Stimulated activated CD4-positive, alpha-beta T cell treated with anti-CD3 and anti-CD28 coated beads, Interleukin-1b, Interleukin-23, amount 100 ng/mL, for 24 hours (primary cell): ENCODE measurements around the gene OVOL2.

Source experiments
- DNase-seq, 4 experiments: peaks; one replicate each; pipeline ENCODE4 v3.0.0-alpha.2; 2020; ENCODE audit warnings: low read depth in 4 of 4, low spot score in 1 of 4

OVOL2 gene

DNA sequence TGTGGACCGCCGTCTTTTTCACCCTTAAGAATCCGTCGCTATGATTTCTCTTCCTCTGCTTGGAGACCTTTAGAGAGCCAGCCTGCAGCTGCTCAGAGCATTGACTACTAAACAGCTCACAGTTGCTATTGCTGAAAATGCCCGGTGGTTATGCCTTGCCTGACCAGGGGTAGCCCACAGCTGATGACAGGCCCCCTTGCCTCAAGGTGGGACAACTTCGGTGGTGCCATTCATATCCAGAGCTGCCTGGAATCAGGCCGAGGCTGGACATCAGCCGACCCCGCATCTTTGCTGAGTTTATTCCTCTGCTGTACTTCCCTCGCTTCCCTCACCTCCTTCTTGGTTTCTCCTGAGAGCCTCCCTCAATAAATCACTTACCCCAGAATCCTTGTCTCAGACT lies 39.6 kb downstream of the OVOL2 start:
- no peak for DNase-seq

DNA sequence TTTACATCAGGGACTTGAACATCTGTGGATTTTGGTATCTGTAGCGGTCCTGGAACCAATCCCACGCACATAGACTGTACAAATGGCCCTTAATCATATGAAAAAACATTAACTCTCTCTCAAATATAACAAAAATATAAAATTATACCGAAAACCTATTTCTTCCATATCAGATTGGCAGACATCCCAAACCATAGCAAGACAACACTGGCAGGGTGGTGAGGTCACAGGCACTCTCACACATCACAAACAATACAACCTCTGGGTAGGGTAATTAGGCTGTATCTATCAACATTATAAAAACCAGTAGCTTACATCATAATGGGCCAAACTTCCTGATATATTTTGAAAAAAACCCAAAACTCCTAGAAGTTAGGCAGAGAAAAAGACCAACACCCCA lies 40.9 kb downstream of the OVOL2 start:
- no peak for DNase-seq

DNA sequence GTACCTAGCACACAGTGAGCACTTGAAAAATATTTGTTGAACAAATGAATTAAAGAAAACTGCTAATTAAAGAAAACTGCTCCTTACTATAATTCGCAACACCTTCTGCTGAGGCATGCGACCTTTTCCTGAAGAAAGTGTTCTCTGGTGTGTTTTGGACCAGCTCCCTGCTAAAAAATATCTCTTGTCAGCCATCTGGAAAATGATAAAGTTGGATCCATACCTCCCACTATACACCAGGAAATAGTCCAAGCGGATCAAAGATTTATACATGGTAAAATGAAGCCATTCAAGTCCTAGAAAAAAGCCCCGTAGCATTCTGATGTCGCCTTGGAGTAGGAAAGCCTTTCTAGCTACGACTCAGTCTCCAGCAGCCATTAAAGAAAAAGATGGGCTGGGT lies 43.3 kb downstream of the OVOL2 start:
- DNase-seq = no peak

DNA sequence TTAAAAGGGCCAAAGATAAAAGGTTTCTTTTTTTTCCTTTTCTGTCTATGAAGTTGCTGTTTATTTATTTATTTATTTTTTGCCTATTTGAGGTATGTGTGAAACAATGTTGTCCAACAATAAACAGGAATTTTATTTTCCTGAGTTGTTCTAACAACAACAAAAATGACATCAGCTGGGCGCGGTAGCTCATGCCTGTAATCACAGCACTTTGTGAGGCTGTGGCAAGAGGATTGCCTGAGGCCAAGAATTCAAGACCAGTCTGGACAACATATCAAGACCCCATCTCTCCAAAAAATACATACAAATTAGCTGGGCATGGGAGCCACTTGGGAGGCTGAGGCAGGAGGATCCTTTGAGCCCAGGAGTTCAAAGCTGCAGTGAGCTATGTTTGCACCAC lies 44.8 kb downstream of the OVOL2 start:
- DNase-seq = no peak

DNA sequence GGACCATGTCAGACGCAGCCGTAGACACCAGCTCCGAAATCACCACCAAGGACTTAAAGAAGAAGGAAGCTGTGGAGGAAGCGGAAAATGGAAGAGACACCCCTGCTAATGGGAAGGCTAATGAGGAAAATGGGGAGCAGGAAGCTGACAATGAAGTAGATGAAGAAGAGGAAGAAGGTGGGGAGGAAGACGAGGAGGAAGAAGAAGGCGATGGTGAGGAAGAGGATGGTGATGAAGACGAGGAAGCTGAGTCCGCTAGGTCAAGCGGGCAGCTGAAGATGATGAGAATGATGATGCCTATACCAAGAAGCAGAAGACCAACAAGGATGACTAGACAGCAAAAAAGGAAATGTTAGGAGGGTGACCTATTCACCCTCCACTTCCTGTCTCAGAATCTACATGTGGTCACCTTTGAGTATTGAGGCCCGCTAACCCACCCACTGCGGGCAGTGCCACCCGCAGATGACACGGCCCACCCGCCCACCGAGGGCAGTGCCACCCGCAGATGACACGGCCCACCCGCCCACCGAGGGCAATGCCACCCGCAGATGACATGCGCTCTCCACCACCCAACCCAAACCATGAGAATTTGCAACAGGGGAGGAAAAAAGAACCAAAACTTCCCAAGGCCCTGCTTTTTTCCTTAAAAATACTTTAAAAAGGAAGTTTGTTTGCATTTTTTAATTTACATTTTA lies 45.6 kb downstream of the OVOL2 start:
- no peak for DNase-seq

DNA sequence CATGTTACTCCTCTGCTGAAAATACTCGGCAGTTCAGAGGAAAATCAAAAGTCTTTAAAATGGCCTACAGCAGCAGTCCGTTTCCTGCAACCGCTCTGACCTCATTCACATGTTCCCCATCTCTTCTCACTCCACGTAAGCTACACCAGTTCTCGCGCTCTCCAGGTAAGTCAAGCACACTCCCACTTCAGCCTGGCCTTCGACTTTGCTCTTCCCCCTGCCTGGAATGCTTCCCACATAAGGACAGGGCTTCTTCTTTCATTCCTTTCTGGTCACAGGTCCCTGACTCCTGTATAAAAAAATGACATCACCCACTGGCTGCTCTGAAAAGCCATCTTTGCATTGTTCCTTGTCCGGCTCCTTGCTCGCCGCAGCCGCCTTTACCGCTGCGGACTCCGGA lies 46.2 kb downstream of the OVOL2 start:
- DNase-seq = no peak

DNA sequence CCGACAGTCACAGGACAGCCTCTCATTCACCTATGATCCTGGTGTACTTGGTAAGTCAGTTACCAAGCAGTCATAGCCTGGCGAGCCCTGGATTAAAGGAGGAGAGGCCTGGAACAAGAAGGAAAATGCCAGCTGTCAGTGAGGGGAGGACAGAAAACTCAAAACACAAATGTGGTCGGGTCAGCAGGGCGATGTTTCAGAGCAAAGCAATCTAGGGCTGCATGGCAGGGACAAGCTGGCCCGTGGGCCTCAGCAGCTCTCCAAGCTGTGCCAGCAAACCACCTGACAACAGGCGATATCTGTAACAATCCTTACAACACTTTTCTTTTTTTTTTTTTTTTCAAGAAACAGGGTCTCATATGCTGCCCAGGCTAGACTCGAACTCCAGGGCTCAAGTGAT lies 48.6 kb downstream of the OVOL2 start:
- no peak for DNase-seq

DNA sequence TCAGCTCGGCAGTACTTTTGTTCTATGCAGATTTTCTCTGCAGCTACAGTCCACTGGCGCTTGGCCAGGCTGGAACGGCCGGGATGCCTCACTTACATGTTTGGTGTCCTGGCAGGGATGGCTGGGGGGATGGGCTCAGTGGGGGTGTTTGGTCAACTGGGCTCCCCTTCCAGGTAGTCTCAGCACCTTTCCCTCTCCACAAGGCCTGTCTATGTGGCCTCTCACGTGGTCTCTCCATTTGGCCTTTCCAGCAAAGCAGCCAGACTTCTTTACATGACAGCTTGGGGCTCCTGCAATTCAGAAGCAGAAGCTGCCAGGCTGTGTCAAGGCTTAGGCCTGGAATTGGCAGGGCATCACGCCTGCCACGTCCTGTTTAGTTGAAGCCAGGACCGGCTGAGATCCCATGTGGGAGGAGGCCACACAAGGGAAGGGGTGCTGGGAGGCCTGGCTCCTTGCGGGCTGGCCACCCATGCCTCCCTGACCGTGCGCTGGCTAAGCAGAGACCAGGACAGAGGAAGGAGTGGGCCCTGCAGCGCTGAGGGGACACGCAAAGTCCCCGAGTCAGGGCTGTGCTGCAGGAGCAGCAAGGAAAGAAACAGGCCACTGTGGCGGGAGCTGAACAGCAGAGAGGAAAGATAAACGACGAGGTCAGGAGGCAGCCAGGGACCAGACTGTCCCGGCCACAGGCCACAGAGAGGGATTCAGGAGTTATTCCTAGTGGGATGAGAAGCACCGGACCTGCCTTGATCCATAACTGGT lies 50.0 kb downstream of the OVOL2 start:
- no peak for DNase-seq

DNA sequence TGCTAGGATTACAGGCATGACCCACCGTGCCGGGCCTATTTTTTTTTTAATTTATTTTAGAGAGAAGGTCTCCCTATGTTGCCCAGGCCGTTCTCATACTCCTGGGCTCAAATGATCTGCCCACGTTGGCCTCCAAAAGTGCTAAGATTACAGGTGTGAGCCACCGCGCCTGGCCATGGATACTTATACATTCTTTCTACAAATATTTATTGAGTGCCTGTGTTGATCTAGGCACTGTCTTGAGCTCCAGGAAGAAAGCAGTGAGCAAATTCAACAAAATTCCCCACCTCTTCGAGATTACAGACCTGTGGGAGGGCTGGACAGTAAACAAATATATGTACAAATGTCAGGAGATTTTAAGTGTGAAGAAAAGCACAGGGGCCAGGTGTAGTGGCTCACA lies 51.0 kb downstream of the OVOL2 start:
- no peak for DNase-seq

DNA sequence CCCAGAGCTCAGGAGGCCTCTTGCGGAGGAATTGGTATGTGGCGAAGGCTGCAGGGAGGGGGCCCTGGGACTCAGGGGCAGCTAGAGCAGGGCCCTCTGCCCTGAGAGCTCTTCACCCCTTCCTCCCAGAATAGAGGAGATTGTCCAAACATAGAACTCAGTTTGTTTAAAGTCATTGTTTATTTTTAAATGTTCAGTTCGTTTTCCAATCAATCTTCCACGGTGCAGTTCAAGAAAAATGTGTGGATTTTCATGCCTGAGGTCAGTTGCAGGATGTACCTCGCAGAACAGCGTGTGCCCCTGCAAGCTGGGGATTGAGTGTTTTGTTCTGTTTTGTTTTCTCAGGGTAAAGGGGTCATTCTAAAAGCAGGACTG lies 51.7 kb downstream of the OVOL2 start:
- no peak for DNase-seq

DNA sequence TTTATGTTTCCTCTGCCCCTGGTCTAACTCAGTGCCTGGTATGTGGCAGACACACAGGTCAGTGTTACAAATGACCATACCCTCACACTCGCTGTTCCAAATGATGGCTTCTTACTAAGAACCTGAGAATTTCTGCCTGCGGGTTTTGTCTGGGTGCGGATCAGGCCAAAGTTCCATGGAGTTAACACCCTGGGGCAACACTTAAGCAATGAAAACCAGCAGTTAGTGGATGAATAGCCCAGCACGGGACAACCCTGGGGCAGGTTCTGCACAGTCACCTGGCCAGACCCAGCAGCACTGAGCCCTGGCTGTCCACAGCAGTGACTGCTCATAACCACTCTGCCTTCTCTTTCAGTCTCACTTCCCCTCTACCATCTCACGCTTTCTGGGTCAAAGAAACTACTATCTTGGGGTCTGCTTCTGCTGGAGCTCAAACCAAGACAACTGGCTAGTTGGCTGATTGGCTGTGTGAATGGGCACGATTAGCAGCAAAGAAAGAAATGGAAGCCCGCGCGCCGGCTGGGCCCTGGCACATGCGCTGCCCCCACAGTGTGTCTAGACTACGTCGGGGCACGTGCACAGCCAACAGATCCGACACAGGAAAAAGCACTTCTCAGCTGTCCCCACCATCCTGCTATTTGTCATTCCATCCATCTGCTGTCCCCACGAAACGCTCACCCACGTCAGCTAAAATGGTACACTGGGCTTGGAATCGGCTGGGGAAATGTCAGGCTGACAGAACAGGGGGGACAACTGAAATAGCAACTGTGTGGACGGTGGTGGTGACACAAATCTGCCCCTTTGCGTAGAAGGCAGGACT lies 52.3 kb downstream of the OVOL2 start:
- DNase-seq = no peak

DNA sequence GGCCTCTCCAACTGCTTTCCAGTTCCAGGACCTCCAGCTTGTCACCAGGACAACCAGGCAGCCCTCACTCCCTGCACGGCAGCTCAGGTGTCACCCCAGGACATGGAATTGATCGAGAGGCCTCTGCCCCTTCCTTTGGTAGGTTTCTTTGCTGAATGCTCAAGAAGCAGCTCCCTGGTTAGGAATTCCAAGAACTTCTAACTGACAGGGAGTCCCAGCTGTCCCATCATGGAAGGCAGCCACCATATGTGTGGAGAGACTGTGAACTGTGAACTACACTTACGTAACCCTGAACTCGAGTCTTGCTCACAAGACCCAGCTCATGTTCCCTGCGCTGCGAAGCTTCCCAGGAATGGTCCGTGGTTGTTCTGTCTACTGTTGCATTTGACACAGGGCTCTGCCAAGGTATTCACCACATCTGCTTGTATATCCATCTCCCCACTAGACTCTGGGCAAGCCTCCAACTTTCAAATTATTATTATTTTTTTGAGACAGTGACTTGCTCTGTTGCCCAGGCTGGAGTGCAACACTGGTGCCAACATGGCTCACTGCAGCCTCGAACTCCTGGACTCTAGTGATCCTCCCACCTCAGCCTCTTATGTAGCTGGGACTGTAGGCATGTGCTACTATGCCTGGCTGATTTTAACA lies 53.2 kb downstream of the OVOL2 start:
- no peak for DNase-seq

DNA sequence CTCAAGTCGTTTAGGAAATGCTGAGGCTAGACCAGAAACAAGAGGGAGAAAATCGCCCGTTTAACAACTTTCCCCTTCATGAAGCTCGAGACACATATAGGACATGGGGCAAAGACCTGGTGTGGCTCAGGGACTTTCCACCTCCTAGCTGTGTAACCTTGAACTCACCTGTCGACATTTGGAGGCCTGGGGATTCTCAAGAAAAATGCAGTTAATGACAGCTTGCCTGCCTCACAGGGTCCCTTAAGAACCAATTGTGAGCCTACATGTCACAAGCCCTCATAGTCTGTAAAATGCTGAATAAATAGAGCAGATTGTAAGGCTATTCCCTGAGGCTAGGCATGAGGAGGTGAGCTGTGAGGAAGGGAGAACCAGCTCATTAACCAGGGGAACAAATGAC lies 53.8 kb downstream of the OVOL2 start:
- DNase-seq = no peak

DNA sequence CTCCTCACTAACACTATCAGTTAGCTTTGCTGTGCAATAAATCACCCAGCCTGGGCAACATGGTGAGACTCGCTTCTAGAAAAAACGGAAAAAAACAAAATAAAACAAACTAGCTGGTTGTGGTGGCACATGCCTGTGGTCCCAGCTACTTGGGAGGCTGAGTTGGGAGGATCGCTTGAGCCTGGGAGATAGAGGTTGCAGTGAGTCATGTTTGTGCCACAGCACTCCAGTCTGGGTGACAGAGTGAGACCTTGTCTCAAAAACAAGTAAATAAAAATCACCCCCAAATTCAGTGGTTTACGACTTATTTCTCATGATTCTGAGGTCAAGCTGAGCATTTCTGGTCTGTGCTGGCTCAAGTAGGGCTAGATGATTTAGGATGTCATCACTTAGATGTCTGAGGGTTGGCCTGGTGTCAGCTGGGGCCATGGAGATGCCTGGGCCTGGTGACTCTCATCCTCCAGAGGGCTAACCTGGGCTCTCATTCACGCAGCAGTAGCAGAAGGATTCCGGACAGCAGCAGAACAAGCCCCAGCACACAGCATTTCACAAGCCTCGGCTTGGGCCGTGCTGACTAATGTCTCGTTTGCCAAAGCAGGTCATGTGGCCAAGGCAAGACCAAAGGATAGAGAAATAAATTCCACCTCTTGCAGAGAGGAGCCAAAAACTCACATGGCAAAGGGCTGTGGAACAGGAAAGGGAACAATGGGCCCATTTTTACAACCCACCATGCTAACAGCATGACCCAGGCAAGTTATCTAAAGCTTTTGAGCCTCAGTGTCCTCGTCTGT lies 56.4 kb downstream of the OVOL2 start:
- DNase-seq = no peak

DNA sequence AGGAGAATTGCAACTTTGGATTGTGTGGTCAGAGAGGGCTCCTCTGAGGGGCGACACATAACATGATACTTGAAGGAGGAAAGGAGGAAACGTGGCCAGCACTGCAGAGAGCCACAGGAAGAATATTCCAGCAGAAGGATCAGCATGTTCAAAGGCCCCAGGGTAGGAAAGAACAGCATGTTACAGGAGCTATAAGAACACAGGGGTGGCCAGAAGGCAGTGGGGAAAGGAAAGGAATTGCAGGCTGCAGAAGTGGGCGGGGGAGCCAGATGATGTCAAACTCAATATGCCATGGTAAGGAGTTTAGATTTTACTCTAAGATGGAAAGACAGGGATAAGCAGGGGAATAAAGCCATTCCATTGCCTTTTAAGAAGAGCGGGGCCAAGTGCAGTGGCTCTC lies 58.1 kb downstream of the OVOL2 start:
- no peak for DNase-seq

DNA sequence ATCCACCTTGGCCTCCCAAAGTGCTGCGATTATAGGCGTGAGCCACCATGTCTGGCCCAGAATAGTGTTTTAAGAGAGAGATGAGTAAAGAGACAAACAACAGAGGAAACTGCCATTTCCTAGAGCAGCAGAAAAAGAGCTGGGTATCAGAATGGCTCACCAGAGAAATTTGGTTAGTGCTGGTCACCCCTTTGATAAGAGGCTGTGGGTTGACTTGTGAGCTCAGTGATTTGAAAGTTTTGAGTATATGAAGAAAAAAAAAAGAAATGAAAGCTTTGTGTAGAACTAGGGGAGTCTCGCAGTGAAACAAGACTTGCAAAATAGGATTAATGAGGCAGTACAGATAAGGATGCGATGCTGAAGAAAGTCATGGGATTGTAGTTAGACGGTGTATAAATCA lies 59.3 kb downstream of the OVOL2 start:
- no peak for DNase-seq

DNA sequence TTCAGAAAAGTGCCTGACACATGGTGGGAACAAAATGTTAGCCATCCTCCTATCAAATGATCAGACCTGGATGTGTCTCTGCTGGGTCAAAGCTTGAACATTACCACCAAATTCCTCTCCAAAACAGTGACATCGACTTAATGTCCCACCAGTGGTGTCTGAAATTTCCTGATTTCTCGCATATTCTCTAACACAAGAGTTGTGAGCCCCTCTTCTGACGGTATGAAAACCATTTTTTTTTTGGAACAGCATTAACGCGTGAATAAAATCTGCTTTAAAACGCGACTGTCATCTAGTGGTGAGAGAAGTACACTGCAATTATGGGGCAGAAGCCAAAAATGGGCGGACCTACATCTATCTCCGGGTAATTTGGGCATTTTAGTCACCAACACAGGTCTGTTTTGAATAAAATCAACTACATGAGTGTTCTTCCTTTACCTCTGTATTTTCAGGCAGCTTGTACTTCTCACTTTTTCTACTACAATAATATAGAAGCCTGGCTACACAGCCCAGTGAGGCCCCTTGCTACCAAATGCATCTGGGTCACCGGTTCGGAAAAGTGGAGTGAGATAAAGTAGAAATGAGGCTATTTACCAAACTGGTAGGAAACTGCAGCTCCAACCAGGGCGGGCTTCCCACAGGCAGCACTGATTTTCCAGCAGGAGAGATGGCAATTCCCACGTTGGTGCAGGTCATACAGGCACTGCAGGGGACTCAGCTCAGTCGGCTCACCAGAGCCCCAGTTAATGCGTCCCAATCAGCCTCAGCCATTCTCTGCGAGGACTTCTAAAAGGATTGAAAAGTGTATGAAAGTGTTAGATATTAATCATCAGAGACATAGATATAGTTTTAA lies 61.5 kb downstream of the OVOL2 start:
- DNase-seq = peak in 1 of 4 experiments; percentile 9

DNA sequence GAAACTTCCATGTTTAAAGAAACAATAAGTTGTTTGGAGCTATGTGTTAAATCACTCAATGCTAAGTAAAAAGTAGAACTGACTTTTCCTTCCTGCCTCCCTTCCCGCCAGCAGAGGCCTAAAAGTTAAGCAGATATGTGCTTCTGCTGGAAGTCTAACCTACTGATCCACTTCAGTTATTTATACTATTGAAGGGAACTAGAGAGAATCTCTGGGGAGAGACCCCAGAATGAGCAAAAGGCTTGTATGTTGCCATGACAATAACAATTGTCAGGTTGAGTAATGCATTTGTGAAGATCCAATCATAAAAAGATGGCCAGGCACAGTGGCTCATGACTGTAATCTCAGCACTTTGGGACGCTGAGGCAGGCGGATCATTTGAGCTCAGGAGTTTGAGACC lies 64.2 kb downstream of the OVOL2 start:
- DNase-seq = no peak

DNA sequence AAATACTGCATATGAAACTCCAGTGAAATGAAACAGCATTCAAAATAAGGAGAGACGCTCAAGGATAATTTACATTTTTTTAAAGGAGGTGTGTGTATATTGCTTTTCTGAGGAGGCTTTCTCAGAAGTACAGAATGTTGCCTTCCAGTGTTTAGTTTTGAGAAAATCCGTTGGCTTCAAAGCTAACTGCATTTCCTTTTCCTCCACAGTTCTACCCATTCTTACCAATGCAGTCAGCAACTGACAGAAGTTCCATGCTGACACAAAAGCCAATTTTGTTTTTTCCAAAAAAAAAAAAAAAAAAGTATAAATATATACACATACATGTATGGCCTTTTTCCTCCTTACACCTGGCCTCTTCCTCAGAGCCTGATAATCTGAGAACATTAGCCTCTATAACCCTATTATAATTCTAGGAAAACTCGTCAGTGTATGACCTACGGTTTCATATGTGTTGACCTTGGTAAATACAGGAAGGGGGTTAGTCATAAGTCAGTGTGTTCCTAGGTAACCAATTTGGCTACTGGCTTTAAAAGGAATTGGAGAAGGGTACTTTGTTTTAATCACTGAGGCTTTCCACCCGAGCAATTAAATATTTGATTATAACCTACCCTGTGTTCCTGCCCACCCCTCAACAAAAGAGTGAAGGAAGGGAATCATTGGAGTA lies 64.7 kb downstream of the OVOL2 start:
- no peak for DNase-seq
